GM19438 (cell line): ENCODE data around the gene NUP188.
"Not testable (repeated sequence)": the region's sequence is repeated elsewhere in the genome, so short reads cannot be mapped to it uniquely, and the experiment has no call there.

Source experiments
- ATAC-seq: cut with Tn5 transposase; IDR thresholded peaks from one replicate; pipeline ENCODE4 v1.9.1; 2021; ENCODE audit warnings: low read depth; ENCODE audit not compliant: unreplicated experiment

The NUP188 gene

GRCh38 chr9:128943832-128944620 lies 3.5 kb upstream of the NUP188 start:
- ATAC-seq = no peak

GRCh38 chr9:128944966-128945365 lies 2.5 kb upstream of the NUP188 start:
- not testable (repeated sequence) for ATAC-seq

- ATAC-seq = no peak
Measured at GRCh38 chr9:128945798-128946501, 1.5 kb upstream of the NUP188 start.

GRCh38 chr9:128946571-128947276 lies 775 bp upstream of the NUP188 start:
- ATAC-seq = no peak

GRCh38 chr9:128947277-128947526 lies 297 bp upstream of the NUP188 start:
- ATAC-seq = no peak

- ATAC-seq = not testable (repeated sequence)
Measured at GRCh38 chr9:128961403-128961802, 13.9 kb downstream of the NUP188 start.

- ATAC-seq = no peak
Measured at GRCh38 chr9:128969491-128969890, 22.0 kb downstream of the NUP188 start.

GRCh38 chr9:128972956-128973355 lies 25.5 kb downstream of the NUP188 start:
- no peak for ATAC-seq

- no peak for ATAC-seq
Measured at GRCh38 chr9:128979111-128979510, 31.6 kb downstream of the NUP188 start.

GRCh38 chr9:128983536-128983935 lies 36.0 kb downstream of the NUP188 start:
- no peak for ATAC-seq

GRCh38 chr9:128986671-128987070 lies 39.2 kb downstream of the NUP188 start:
- no peak for ATAC-seq

GRCh38 chr9:128987805-128988204 lies 40.3 kb downstream of the NUP188 start:
- no peak for ATAC-seq

GRCh38 chr9:128992995-128993394 lies 45.5 kb downstream of the NUP188 start:
- ATAC-seq = no peak

GRCh38 chr9:128995791-128996190 lies 48.3 kb downstream of the NUP188 start:
- no peak for ATAC-seq

GRCh38 chr9:128998462-128998861 lies 51.0 kb downstream of the NUP188 start:
- ATAC-seq = no peak

- no peak for ATAC-seq
Measured at GRCh38 chr9:128999581-129000206, 52.2 kb downstream of the NUP188 start.

- ATAC-seq = no peak
Measured at GRCh38 chr9:129001504-129002325, 54.2 kb downstream of the NUP188 start.

GRCh38 chr9:129002992-129003391 lies 55.5 kb downstream of the NUP188 start:
- no peak for ATAC-seq

GRCh38 chr9:129004173-129004572 lies 56.7 kb downstream of the NUP188 start:
- not testable (repeated sequence) for ATAC-seq

- no peak for ATAC-seq
Measured at GRCh38 chr9:129005336-129005997, 58.0 kb downstream of the NUP188 start.
